Motor neuron (in vitro differentiated cells): ENCODE results near the gene KCTD11. TPM values are rescaled to one million over a fixed set of nuclear protein-coding genes. Genes with fewer than 3 reads are reported as not detected.
"Not testable (repeated sequence)": the region's sequence is repeated elsewhere in the genome, so short reads cannot be mapped to it uniquely, and the experiment has no call there.

Source experiments
- ATAC-seq, 8 experiments: fragments of 200-7000 bp; cut with Tn5 transposase; replicated peaks in 6 of 8; 2 replicates each; pipeline ENCODE4 v1.8.0; 2021; ENCODE audit warnings: mild to moderate bottlenecking in 8 of 8, moderate library complexity in 8 of 8
- H3K27ac ChIP-seq, 2 donors: fragments of 250-450 bp; sonication (Bioruptor Pico); 2 replicates each; pipeline ENCODE4 v1.9.0; 2021; ENCODE audit warnings: antibody characterized with exemption in 2 of 2, mild to moderate bottlenecking in 2 of 2, moderate library complexity in 1 of 2
- H3K4me1 ChIP-seq, 2 donors: fragments of 250-450 bp; sonication (Bioruptor Pico); replicated peaks in 1 of 2; 2 replicates each; pipeline ENCODE4 v1.6.1; 2021; ENCODE audit warnings: antibody characterized with exemption in 2 of 2, mild to moderate bottlenecking in 2 of 2, moderate library complexity in 1 of 2
- H3K4me3 ChIP-seq, 5 donors: fragments of 250-450 bp; sonication (Bioruptor Pico); 2 replicates each; pipeline ENCODE4 v1.9.0; 2021; ENCODE audit warnings: antibody characterized with exemption in 5 of 5, mild to moderate bottlenecking in 5 of 5, moderate library complexity in 4 of 5
- WGBS, 10 experiments: fragments of 450-650 bp; shearing (Covaris generic); methylation state at CpG; one replicate each; pipeline ENCODE4 v1.0.0; 2022; 5-methylcytosine and 5-hydroxymethylcytosine counted together
- in situ Hi-C, 9 experiments: fragments of 400-800 bp; cut with MboI; loops; one replicate each; pipeline ENCODE4 v1.15.0; 2021; ENCODE audit warnings: low sequenced_read_pairs in 9 of 9, low pct_unique_long_range_greater_than_20kb in 2 of 9; ENCODE audit not compliant: unreplicated experiment in 9 of 9
- total RNA-seq, 8 experiments: library from RNA; unstranded; fragments of 300-600 nt; gene quantifications; 2 replicates each; pipeline versions ENCODE4 v1.2.3 to v1.2.4, GENCODE V29; 2022

KCTD11 gene
- total RNA-seq, 8 experiments from 2014 or later, result 4.0 to 14.5 (median 6.1) TPM

- ATAC-seq, result peak in 1 of 8 experiments; percentile 1
- H3K4me1 ChIP-seq, result peaks cover 25 to 40% of the 10 kb centered on the region in 2 donors
- peak within 1 kb of the TSS in 2 of 5 donors; percentile 4 to 13 for H3K4me3 ChIP-seq
- no peak within 1 kb of the TSS for H3K27ac ChIP-seq
- in situ Hi-C loops, result no loop called here
- WGBS, 10 experiments, result 0 to 78% (median 10%) methylated on average over 1 to 7 of the region's 10 CpGs; no CpG with 5 or more reads in 6 of the 10 experiments
Observed at GRCh38 chr17:7355053-7355452, 3.1 kb downstream of the KCTD11 start, which contains the start of gene TMEM95. TMEM95 (plus strand) TSS chr17:7355156; CDS start chr17:7355205, 49 bp downstream.

- Histone ChIP-seq H3K4me1 (peaks cover 25 to 40% of the 10 kb centered on the region in 2 donors), H3K4me3 (no peak overlapping the region), H3K27ac (no peak overlapping the region)
- ATAC-seq, result no peak
- in situ Hi-C loops, result no loop called here
- WGBS, 10 experiments, result 20% methylated on average over 2 of the region's 8 CpGs; no CpG with 5 or more reads in 9 of the 10 experiments
Observed at GRCh38 chr17:7355573-7355972, 3.6 kb downstream of the KCTD11 start.

DNA sequence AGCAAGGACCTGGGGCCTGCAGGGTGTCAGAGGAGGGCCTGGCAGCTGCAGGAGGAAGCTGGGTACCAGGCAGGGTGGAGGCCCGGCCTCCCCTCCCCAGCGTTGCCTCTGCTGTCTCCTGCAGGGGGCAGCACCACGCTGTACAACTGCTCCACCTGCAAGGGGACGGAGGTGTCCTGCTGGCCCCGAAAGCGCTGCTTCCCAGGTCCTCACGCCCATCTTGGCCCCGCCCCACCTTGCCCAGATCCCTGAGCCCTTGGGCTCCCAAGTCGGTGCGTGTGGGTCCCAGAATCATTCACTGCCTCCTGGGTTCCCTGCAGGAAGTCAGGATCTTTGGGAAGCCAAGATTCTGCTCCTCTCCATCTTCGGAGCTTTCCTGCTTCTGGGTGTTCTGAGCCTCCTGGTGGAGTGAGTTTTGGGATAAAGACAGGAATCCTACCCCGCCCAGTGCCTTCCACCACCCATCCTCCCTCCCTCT lies 4.1 kb downstream of the KCTD11 start:
- H3K27ac ChIP-seq, result no peak overlapping the region
- peak in 5 of 8 experiments; percentile 2 to 46 (median 6) for ATAC-seq
- peaks cover 25 to 40% of the 10 kb centered on the region in 2 donors for H3K4me1 ChIP-seq
- in situ Hi-C loops, result no loop called here
- 13 to 26% methylated on average over 3 to 6 of the region's 12 CpGs; no CpG with 5 or more reads in 8 of the 10 experiments for WGBS, 10 experiments
- H3K4me3 ChIP-seq, result no peak overlapping the region

GRCh38 chr17:7356756-7357155 lies 4.8 kb downstream of the KCTD11 start:
- no peak overlapping the region for H3K4me3 ChIP-seq
- 40 to 91% (median 83%) methylated on average over 1 to 5 of the region's 8 CpGs; no CpG with 5 or more reads in 7 of the 10 experiments for WGBS, 10 experiments
- ATAC-seq, result no peak
- no peak overlapping the region for H3K27ac ChIP-seq
- peaks cover 25 to 40% of the 10 kb centered on the region in 2 donors for H3K4me1 ChIP-seq
- in situ Hi-C loops, result no loop called here

GRCh38 chr17:7357381-7357780 lies 5.4 kb downstream of the KCTD11 start:
- no peak overlapping the region for H3K27ac ChIP-seq
- no peak for ATAC-seq
- H3K4me1 ChIP-seq, result peaks cover 25 to 40% of the 10 kb centered on the region in 2 donors
- H3K4me3 ChIP-seq, result no peak overlapping the region
- 8 to 100% (median 80%) methylated on average over 1 to 2 of the region's 2 CpGs; no CpG with 5 or more reads in 1 of the 10 experiments for WGBS, 10 experiments
- in situ Hi-C loops, result no loop called here

DNA sequence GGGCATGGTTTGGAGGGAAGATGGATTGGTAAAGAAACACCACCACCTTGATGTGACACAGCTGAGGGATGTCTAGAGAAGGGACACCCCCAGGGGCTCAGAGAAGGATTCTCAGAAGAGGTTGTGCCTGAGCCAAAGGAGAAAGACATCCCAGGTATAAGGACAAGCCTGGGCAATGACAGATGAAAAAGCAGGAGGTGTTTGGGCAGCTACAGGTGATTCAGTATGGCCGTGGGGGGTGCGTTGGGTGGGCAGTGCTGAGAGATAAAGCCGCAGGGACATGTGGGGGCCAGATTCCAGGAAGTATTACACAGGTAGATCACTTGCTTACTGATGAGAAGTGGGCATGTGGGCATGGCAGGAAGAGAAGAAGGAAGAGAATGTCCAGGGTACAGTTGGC lies 9.9 kb downstream of the KCTD11 start:
- Histone ChIP-seq H3K4me1 (no peaks in the 10 kb centered on the region), H3K4me3 (no peak overlapping the region), H3K27ac (no peak overlapping the region)
- in situ Hi-C loops, result no loop called here
- 18 to 65% (median 58%) methylated on average over 2 to 3 of the region's 3 CpGs; no CpG with 5 or more reads in 6 of the 10 experiments for WGBS, 10 experiments
- ATAC-seq, result no peak

DNA sequence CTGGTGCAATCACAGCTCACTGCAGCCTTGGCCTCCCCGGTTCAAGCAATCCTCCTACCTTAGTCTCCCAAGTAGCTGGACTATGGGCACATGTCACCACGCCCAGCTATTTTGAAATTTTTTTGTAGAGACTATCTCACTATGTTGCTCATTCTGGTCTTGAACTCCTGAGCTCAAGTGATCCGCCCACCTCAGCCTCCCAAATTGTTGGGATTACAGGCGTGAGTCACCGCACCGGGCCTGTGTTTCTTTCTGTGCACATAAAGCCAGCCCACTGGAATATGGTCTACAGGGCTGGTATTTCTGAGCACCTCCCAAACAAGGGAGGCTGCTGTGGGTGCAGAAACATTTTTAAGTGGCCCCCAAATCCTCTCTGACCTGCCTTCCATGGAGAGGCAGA lies 11.3 kb downstream of the KCTD11 start:
- ATAC-seq, result peak in 2 of 8 experiments; percentile 41 to 67
- no peak overlapping the region for H3K27ac ChIP-seq
- in situ Hi-C loops, result no loop called here
- 11 to 100% (median 93%) methylated on average over 1 to 6 of the region's 6 CpGs; no CpG with 5 or more reads in 2 of the 10 experiments for WGBS, 10 experiments
- H3K4me1 ChIP-seq, result peaks cover 4 to 5% of the 10 kb centered on the region in 2 donors
- H3K4me3 ChIP-seq, result no peak overlapping the region

DNA sequence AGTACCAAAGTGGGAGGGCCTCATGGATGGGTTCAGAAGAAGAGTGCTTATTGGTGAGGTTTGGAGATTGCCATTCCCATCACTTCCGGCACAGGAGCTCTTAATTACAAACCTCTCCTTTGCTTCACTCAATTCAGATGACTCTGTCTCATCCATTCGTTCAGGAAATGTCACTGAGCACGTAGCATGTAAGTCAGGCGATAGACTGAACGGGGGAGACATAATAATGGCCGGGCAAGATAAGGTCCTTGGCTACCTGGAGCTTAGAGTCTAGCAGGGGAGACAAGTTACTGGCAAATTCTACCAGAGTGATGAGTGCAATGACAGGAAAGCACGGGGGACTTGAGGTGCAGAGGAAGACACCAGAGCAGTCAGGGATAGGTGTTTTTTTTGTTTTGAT lies 14.0 kb downstream of the KCTD11 start:
- in situ Hi-C loops, H3K27ac ChIP-seq, ATAC-seq, H3K4me1 ChIP-seq, H3K4me3 ChIP-seq: not testable (repeated sequence)
- 60% methylated on average over 1 of the region's 7 CpGs; no CpG with 5 or more reads in 9 of the 10 experiments for WGBS, 10 experiments

GRCh38 chr17:7367083-7367482 lies 15.1 kb downstream of the KCTD11 start:
- H3K27ac ChIP-seq, result no peak overlapping the region
- no peak overlapping the region for H3K4me3 ChIP-seq
- peaks cover 6 to 7% of the 10 kb centered on the region in 2 donors for H3K4me1 ChIP-seq
- 67 to 100% (median 90%) methylated on average over 1 to 4 of the region's 8 CpGs; no CpG with 5 or more reads in 5 of the 10 experiments for WGBS, 10 experiments
- ATAC-seq, result no peak
- in situ Hi-C loops, result no loop called here

- ATAC-seq, result peak in 5 of 8 experiments; percentile 21 to 56 (median 39)
- H3K27ac ChIP-seq, result no peak overlapping the region
- H3K4me3 ChIP-seq, result no peak overlapping the region
- in situ Hi-C loops, result no loop called here
- H3K4me1 ChIP-seq, result peaks cover 6 to 7% of the 10 kb centered on the region in 2 donors
- WGBS, 10 experiments, result 0 to 75% (median 60%) methylated on average over 2 to 5 of the region's 13 CpGs; no CpG with 5 or more reads in 1 of the 10 experiments
Observed at GRCh38 chr17:7367918-7368598, 16.1 kb downstream of the KCTD11 start.

DNA sequence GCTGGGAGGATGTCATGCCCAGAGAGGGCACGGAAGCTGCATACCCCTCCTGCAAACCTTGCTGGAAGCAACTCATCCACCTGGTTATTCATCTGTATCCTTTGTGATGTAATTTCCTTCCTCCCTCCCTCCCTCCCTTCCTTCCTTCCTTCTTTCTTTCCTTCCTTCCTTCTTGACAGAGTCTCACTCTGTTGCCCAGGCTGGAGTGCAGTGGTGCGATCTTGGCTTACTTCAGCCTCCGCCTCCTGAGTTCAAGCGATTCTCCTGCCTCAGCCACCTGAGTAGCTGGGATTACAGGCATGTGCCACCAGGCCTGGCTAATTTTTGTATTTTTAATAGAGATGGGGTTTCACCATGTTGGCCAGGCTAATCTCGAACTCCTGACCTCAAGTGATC lies 16.6 kb downstream of the KCTD11 start:
- H3K4me3 ChIP-seq, H3K4me1 ChIP-seq, ATAC-seq, H3K27ac ChIP-seq, in situ Hi-C loops: not testable (repeated sequence)
- 60 to 100% (median 90%) methylated on average over 1 to 2 of the region's 5 CpGs; no CpG with 5 or more reads in 7 of the 10 experiments for WGBS, 10 experiments

GRCh38 chr17:7369825-7370224 lies 17.9 kb downstream of the KCTD11 start:
- 48 to 100% (median 80%) methylated on average over 1 to 4 of the region's 5 CpGs; no CpG with 5 or more reads in 3 of the 10 experiments for WGBS, 10 experiments
- ATAC-seq, result no peak
- in situ Hi-C loops, result no loop called here

DNA sequence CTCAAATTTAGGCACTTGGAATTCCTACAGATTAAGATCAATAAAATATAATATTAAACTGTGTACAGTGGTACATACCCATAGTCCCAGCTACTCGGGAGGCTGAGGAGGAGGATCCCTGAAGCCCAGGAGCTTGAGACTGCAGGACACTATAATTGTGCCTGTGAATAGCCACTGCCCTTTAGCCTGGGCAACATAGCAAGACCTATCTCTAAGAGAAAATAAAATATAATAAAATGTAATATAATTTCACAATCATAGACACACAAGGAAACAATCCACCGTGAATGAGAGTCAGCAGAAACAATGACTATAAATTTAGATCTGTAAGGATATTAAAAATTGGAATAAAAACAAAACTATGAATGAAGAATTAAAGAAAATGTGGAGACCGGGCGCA lies 18.9 kb downstream of the KCTD11 start:
- H3K27ac ChIP-seq, result no peak overlapping the region
- no peak for ATAC-seq
- in situ Hi-C loops, result no loop called here
- WGBS, 10 experiments, result 50 to 100% (median 79%) methylated on average over 1 to 4 of the region's 4 CpGs
- no peak overlapping the region for H3K4me3 ChIP-seq
- peaks cover 6 to 7% of the 10 kb centered on the region in 2 donors for H3K4me1 ChIP-seq

More at GRCh38 chr17:7369825-7370224, 17.9 kb downstream of the KCTD11 start:
- Histone ChIP-seq H3K4me3 (no peak overlapping the region), H3K4me1 (peaks cover 6 to 7% of the 10 kb centered on the region in 2 donors), H3K27ac (no peak overlapping the region)
